ENCODE data around the gene CEP63.
A peak's percentile ranks its signal among the peaks of the same experiment; 100 is the strongest.

CEP63 gene

DNA sequence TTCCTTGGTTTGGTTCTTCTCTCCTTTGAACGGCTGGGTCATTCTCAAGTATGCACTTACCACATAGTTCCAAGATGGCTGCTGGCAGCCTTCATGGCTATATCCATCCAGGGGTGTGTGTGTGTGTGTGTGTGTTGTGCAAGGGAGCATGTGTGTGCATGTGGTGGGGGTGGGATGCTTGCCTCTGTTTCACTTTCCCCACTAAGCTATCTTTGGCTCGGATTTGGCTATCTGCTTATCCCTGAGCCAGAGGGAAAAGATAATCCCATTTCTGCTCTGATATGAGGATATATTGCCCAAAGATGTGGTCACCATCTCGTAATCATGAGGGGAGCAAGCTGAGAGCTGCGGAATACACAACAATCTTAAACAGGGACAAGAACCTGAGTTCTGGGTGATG is 26.3 kb upstream of the CEP63 start:
- no peak for DNase-seq (ENCODE audit: low spot score)
- H3K4me3 Mint-ChIP-seq = no peak overlapping the region
- H3K27ac Mint-ChIP-seq = no peak overlapping the region
- peaks cover 25% of the 10 kb centered on the region for H3K27me3 Mint-ChIP-seq (ENCODE audit: low read depth)
- no peaks in the 10 kb centered on the region for H3K36me3 Mint-ChIP-seq (ENCODE audit: low read depth)
- no peaks in the 10 kb centered on the region for H3K4me1 Mint-ChIP-seq (ENCODE audit: low read depth)
- no peaks in the 10 kb centered on the region for H3K9me3 Mint-ChIP-seq

GRCh38 chr3:134460965-134461364 is 24.9 kb upstream of the CEP63 start:
- Mint-ChIP-seq H3K27ac (no peak overlapping the region), H3K4me3 (no peak overlapping the region), H3K4me1 (ENCODE audit: low read depth) (no peaks in the 10 kb centered on the region), H3K36me3 (ENCODE audit: low read depth) (no peaks in the 10 kb centered on the region), H3K27me3 (ENCODE audit: low read depth) (peaks cover 22% of the 10 kb centered on the region), H3K9me3 (no peaks in the 10 kb centered on the region)
- DNase-seq (ENCODE audit: low spot score) = no peak

GRCh38 chr3:134462331-134462941 is 23.4 kb upstream of the CEP63 start:
- DNase-seq (ENCODE audit: low spot score) = no peak
- Mint-ChIP-seq H3K4me1 (ENCODE audit: low read depth) (no peaks in the 10 kb centered on the region), H3K36me3 (ENCODE audit: low read depth) (no peaks in the 10 kb centered on the region), H3K27ac (no peak overlapping the region), H3K9me3 (no peaks in the 10 kb centered on the region), H3K27me3 (ENCODE audit: low read depth) (peaks cover 18% of the 10 kb centered on the region), H3K4me3 (no peak overlapping the region)

- H3K4me3 Mint-ChIP-seq = no peak overlapping the region
- no peaks in the 10 kb centered on the region for H3K36me3 Mint-ChIP-seq (ENCODE audit: low read depth)
- H3K4me1 Mint-ChIP-seq (ENCODE audit: low read depth) = no peaks in the 10 kb centered on the region
- DNase-seq (ENCODE audit: low spot score) = no peak
- H3K9me3 Mint-ChIP-seq = no peaks in the 10 kb centered on the region
- H3K27ac Mint-ChIP-seq = no peak overlapping the region
- H3K27me3 Mint-ChIP-seq (ENCODE audit: low read depth) = peaks cover 14% of the 10 kb centered on the region
Observed at GRCh38 chr3:134463676-134464063, 22.2 kb upstream of the CEP63 start.

DNA sequence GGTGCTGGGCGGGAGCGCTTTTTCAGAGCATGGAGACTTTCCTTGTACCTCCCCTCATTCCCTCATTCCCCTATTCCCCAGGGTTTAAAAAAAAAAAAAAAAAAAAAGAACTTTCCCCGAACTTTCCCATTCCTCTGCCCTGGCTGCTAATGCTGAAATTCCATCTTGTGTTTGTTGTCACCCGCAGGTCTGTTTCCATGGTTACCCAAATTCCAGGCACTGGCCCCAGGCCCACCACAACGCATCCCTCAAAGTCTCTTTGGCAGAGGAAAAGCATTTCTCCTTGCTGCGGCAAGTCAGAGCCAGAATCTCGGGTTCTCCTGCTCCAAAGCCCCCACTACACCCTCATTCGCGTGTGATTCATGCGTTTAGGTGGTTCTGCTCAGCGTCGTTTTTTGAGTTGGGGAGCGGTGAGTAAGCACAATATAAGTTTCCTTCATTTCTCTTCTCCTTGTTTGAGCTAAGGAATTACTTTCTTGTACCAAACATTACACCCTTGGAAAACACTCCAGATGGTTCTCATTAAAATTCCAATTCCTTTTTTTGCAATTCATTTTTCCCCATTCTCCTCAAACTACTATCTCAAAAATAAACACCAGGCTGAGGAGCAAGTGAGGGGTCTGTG is 21.7 kb upstream of the CEP63 start:
- Mint-ChIP-seq H3K9me3 (no peaks in the 10 kb centered on the region), H3K27ac (no peak overlapping the region), H3K4me3 (no peak overlapping the region), H3K36me3 (ENCODE audit: low read depth) (no peaks in the 10 kb centered on the region), H3K27me3 (ENCODE audit: low read depth) (peaks cover 12% of the 10 kb centered on the region), H3K4me1 (ENCODE audit: low read depth) (no peaks in the 10 kb centered on the region)
- no peak for DNase-seq (ENCODE audit: low spot score)

GRCh38 chr3:134464689-134465365 is 21.0 kb upstream of the CEP63 start:
- Mint-ChIP-seq H3K4me1 (ENCODE audit: low read depth) (no peaks in the 10 kb centered on the region), H3K27me3 (ENCODE audit: low read depth) (peaks cover 11% of the 10 kb centered on the region), H3K9me3 (no peaks in the 10 kb centered on the region), H3K4me3 (no peak overlapping the region), H3K27ac (no peak overlapping the region), H3K36me3 (ENCODE audit: low read depth) (no peaks in the 10 kb centered on the region)
- no peak for DNase-seq (ENCODE audit: low spot score)

DNA sequence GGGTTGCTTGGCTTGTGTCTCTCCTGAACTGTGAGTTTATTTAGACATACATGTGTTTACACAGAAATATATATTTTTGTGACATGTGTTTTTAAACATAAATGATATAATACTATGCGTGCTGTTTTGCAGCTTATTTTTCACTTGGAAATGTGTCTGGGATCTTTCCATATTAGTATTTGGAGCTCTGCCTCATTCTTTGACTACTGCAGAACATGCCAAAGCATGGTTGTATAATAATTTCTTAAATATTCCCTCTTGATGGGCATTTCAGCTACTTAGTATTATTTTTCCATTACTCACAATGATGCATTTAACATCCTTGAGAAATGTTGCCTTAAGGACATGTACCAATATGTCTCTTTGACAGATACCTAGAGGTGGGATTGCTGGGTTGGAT is 19.5 kb upstream of the CEP63 start:
- Mint-ChIP-seq H3K27me3 (ENCODE audit: low read depth) (peaks cover 8% of the 10 kb centered on the region), H3K27ac (no peak overlapping the region), H3K9me3 (no peaks in the 10 kb centered on the region), H3K36me3 (ENCODE audit: low read depth) (no peaks in the 10 kb centered on the region), H3K4me1 (ENCODE audit: low read depth) (no peaks in the 10 kb centered on the region), H3K4me3 (no peak overlapping the region)
- DNase-seq (ENCODE audit: low spot score) = no peak

GRCh38 chr3:134468519-134468918 is 17.3 kb upstream of the CEP63 start:
- no peak overlapping the region for H3K27ac Mint-ChIP-seq
- no peaks in the 10 kb centered on the region for H3K4me1 Mint-ChIP-seq (ENCODE audit: low read depth)
- no peaks in the 10 kb centered on the region for H3K9me3 Mint-ChIP-seq
- no peaks in the 10 kb centered on the region for H3K36me3 Mint-ChIP-seq (ENCODE audit: low read depth)
- no peaks in the 10 kb centered on the region for H3K27me3 Mint-ChIP-seq (ENCODE audit: low read depth)
- DNase-seq (ENCODE audit: low spot score) = no peak
- no peak overlapping the region for H3K4me3 Mint-ChIP-seq

DNA sequence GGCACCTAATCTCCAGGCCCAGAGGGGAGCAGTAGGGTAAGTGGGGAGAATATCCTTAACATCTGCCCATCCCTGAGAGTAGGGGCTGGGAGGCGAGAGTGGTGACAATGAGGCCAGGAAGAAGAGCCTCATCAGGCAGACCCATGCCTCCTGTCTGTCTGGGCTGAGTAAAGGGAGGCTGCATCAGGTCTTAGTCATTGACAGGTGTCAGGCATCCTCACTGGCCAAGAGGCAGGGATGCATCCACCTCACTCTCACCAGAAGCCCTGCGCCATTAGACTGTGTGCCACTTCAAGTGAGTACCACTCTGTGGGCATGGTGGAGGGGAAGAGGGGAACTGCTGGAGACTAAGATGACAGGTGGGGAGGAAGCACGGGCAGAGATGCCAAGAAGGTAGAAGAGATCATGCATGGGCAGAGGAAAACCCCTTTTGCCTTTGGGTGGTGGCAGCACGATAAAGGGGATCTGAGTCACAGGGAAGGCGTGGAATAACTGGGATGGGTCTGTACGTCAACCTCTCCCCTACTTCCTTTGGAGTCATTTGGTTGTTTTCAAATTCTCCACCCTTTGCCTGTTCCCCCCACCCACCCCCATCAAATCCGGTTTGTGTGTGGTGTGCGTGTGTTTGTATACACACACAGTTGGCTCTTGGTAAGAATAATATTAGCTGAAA is 14.2 kb upstream of the CEP63 start:
- Mint-ChIP-seq H3K4me3 (no peak overlapping the region), H3K36me3 (ENCODE audit: low read depth) (peaks cover 5% of the 10 kb centered on the region), H3K27ac (no peak overlapping the region), H3K9me3 (no peaks in the 10 kb centered on the region), H3K27me3 (ENCODE audit: low read depth) (no peaks in the 10 kb centered on the region), H3K4me1 (ENCODE audit: low read depth) (peaks cover 2% of the 10 kb centered on the region)
- no peak for DNase-seq (ENCODE audit: low spot score)

DNA sequence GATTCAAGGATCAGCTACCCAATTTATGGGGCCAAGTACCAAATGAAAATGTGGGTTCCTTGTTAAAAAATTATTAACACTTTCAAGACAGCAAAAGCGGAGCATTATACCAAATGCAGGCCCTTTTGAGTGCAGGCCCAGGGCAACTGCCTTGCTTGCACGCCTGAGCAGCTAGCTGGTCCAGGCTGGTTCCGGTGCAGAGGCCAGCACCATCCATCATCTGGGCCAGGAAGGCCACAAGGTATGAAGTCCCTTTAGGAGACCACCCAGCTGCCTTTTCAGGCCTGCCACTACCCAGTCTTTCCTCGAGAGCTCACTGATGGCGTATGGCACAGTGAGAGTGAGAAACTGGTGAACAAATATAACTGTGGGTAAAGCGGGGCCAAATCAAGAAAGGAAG is 13.0 kb upstream of the CEP63 start:
- H3K4me3 Mint-ChIP-seq = no peak overlapping the region
- peaks cover 2% of the 10 kb centered on the region for H3K4me1 Mint-ChIP-seq (ENCODE audit: low read depth)
- DNase-seq (ENCODE audit: low spot score) = no peak
- peaks cover 12% of the 10 kb centered on the region for H3K36me3 Mint-ChIP-seq (ENCODE audit: low read depth)
- H3K27me3 Mint-ChIP-seq (ENCODE audit: low read depth) = no peaks in the 10 kb centered on the region
- H3K9me3 Mint-ChIP-seq = no peaks in the 10 kb centered on the region
- H3K27ac Mint-ChIP-seq = no peak overlapping the region

DNA sequence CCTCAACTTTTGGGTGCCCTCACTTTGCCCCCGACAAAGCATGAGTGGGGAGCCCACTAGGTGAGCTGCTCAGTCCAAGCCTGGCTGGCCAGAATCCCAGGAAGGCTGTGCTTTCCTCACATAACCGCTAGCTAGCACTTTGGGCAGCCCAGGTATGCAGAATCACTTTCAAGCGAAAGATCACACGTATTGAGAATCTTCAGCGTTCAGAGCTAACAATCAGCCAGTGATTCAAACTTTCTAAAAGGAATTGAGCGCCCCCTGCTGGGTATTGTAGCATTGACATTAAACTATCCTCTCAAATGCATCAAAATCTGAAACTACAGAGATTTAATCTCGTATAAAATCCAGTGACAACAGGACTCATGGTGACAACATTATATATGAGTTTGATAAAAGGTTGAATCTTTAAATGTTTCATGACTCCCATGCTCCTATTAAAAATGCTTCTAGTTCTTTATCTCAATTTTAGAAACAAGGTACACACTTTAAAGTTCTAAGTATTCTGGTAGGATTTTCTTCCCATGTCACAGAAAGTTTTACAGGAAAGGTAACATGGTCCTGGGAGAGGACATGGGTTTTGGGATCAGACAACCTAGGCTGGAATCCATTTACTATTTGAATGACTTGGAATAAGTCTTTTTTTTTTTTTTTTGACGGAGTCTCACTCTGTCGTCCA is 11.8 kb upstream of the CEP63 start:
- H3K4me3 Mint-ChIP-seq = no peak overlapping the region
- DNase-seq (ENCODE audit: low spot score) = peak; percentile 59
- H3K27ac Mint-ChIP-seq = no peak overlapping the region
- H3K9me3 Mint-ChIP-seq = no peaks in the 10 kb centered on the region
- H3K27me3 Mint-ChIP-seq (ENCODE audit: low read depth) = no peaks in the 10 kb centered on the region
- H3K36me3 Mint-ChIP-seq (ENCODE audit: low read depth) = peaks cover 20% of the 10 kb centered on the region
- peaks cover 2% of the 10 kb centered on the region for H3K4me1 Mint-ChIP-seq (ENCODE audit: low read depth)

DNA sequence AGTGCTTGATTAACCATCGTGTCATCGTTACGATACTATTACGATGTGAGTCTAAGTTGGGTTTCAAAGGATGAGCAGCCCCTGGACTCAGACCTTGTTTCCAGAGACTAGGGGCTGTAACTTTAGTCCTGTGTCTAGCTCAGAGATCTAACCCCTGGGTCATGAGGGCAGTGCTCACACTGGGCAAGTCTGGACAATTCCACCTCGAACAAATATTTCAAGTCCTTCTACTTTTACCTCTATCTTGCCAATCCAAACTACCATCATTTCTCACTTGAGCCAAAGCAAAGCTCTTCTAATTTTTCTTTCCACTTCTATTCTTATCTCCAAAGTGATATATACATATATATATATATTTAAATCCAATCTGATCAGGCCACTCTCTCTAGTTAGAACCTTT is 10.9 kb upstream of the CEP63 start:
- peaks cover 22% of the 10 kb centered on the region for H3K36me3 Mint-ChIP-seq (ENCODE audit: low read depth)
- H3K27ac Mint-ChIP-seq = no peak overlapping the region
- DNase-seq (ENCODE audit: low spot score) = no peak
- H3K4me1 Mint-ChIP-seq (ENCODE audit: low read depth) = peaks cover 2% of the 10 kb centered on the region
- H3K27me3 Mint-ChIP-seq (ENCODE audit: low read depth) = no peaks in the 10 kb centered on the region
- H3K4me3 Mint-ChIP-seq = no peak overlapping the region
- no peaks in the 10 kb centered on the region for H3K9me3 Mint-ChIP-seq

GRCh38 chr3:134476306-134476705 is 9.6 kb upstream of the CEP63 start:
- Mint-ChIP-seq H3K36me3 (ENCODE audit: low read depth) (peaks cover 30% of the 10 kb centered on the region), H3K4me3 (no peak overlapping the region), H3K9me3 (no peaks in the 10 kb centered on the region), H3K4me1 (ENCODE audit: low read depth) (peaks cover 2% of the 10 kb centered on the region), H3K27me3 (ENCODE audit: low read depth) (no peaks in the 10 kb centered on the region), H3K27ac (no peak overlapping the region)
- no peak for DNase-seq (ENCODE audit: low spot score)

GRCh38 chr3:134477002-134477401 is 8.9 kb upstream of the CEP63 start:
- Mint-ChIP-seq H3K4me1 (ENCODE audit: low read depth) (peaks cover 2% of the 10 kb centered on the region), H3K36me3 (ENCODE audit: low read depth) (peaks cover 33% of the 10 kb centered on the region), H3K27ac (no peak overlapping the region), H3K4me3 (no peak overlapping the region), H3K9me3 (no peaks in the 10 kb centered on the region), H3K27me3 (ENCODE audit: low read depth) (no peaks in the 10 kb centered on the region)
- DNase-seq (ENCODE audit: low spot score) = no peak

Data from T-helper 2 cell treated with Interferon-gamma antibody and Interleukin-4, amounts not matched to agents 5 μg/mL and 100 μg/mL, for 36 hours (primary cell).